ENCODE results near the gene WFIKKN1. TPM values are rescaled to one million over a fixed set of nuclear protein-coding genes. Genes with fewer than 3 reads are reported as not detected.

Gene WFIKKN1
- total and polyA plus RNA-seq, 2 of the 13 experiments (the other 11 are each of a cell fraction or from before 2014, with no cell fraction given): 1.7 to 4.9 TPM

- no peak for TF ChIP-seq AKNA (CRISPR knock-in tag; IDR thresholded peaks at IDR 0.05; ENCODE audit: borderline replicate concordance)
- TF ChIP-seq SALL1 (CRISPR knock-in tag; IDR thresholded peaks at IDR 0.05): peak; percentile 58; the same call in 1 of the 2 replicates
- TF ChIP-seq, protein P1, sequence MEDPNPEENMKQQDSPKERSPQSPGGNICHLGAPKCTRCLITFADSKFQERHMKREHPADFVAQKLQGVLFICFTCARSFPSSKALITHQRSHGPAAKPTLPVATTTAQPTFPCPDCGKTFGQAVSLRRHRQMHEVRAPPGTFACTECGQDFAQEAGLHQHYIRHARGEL (CRISPR knock-in tag; IDR thresholded peaks at IDR 0.05): peak; percentile 66; the same call in 1 of the 2 replicates
- TF ChIP-seq NFKB2 (CRISPR knock-in tag; IDR thresholded peaks at IDR 0.05; ENCODE audit: borderline replicate concordance): peak; percentile 50; the same call in 1 of the 2 replicates
- no peak for TF ChIP-seq ARID2 (CRISPR knock-in tag; IDR thresholded peaks at IDR 0.05; ENCODE audit: borderline replicate concordance)
- TF ChIP-seq, protein P2, sequence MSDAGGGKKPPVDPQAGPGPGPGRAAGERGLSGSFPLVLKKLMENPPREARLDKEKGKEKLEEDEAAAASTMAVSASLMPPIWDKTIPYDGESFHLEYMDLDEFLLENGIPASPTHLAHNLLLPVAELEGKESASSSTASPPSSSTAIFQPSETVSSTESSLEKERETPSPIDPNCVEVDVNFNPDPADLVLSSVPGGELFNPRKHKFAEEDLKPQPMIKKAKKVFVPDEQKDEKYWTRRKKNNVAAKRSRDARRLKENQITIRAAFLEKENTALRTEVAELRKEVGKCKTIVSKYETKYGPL (CRISPR knock-in tag; IDR thresholded peaks at IDR 0.05): no peak
- no peak for TF ChIP-seq NFATC3 (CRISPR knock-in tag; IDR thresholded peaks at IDR 0.05)
- TF ChIP-seq NRL (CRISPR knock-in tag; IDR thresholded peaks at IDR 0.05; ENCODE audit: borderline replicate concordance): peak; percentile 54; the same call in 1 of the 2 replicates
- no peak for TF ChIP-seq ZNF296 (CRISPR knock-in tag; conservative IDR thresholded peaks at IDR 0.05)
- TF ChIP-seq TFDP2 (CRISPR knock-in tag; IDR thresholded peaks at IDR 0.05): peak; percentile 64
- TF ChIP-seq, protein P3, sequence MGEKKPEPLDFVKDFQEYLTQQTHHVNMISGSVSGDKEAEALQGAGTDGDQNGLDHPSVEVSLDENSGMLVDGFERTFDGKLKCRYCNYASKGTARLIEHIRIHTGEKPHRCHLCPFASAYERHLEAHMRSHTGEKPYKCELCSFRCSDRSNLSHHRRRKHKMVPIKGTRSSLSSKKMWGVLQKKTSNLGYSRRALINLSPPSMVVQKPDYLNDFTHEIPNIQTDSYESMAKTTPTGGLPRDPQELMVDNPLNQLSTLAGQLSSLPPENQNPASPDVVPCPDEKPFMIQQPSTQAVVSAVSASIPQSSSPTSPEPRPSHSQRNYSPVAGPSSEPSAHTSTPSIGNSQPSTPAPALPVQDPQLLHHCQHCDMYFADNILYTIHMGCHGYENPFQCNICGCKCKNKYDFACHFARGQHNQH (CRISPR knock-in tag; IDR thresholded peaks at IDR 0.05): no peak; the same call in 1 of the 2 replicates
- TF ChIP-seq ZNF333 (CRISPR knock-in tag; IDR thresholded peaks at IDR 0.05; ENCODE audit: borderline replicate concordance): peak; percentile 67; the same call in 1 of the 2 replicates
- no peak for TF ChIP-seq CENPT (CRISPR knock-in tag; IDR thresholded peaks at IDR 0.05; ENCODE audit: low read depth)
- TF ChIP-seq, protein P4, sequence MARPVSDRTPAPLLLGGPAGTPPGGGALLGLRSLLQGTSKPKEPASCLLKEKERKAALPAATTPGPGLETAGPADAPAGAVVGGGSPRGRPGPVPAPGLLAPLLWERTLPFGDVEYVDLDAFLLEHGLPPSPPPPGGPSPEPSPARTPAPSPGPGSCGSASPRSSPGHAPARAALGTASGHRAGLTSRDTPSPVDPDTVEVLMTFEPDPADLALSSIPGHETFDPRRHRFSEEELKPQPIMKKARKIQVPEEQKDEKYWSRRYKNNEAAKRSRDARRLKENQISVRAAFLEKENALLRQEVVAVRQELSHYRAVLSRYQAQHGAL (CRISPR knock-in tag; IDR thresholded peaks at IDR 0.05; ENCODE audit: not compliant biosample characterization): no peak
- no peak for TF ChIP-seq ZNF17 (CRISPR knock-in tag; IDR thresholded peaks at IDR 0.05)
- no peak for TF ChIP-seq SMAD1 (CRISPR knock-in tag; IDR thresholded peaks at IDR 0.05; ENCODE audit: borderline replicate concordance, low read depth)
- no peak for TF ChIP-seq RXRA (CRISPR knock-in tag; IDR thresholded peaks at IDR 0.05)
- TF ChIP-seq ZNF883 (CRISPR knock-in tag; IDR thresholded peaks at IDR 0.05; ENCODE audit: not compliant biosample characterization): peak; percentile 7
- TF ChIP-seq GATAD1 (CRISPR knock-in tag; IDR thresholded peaks at IDR 0.05): peak; percentile 55; the same call in 1 of the 2 replicates
Observed at GRCh38 chr16:641326-642188, 10.8 kb downstream of the WFIKKN1 start, which contains the start of gene MCRIP2 (continued).
